HG02938 (cell line): Measurements from ENCODE around the gene ATRN.
"Not testable (repeated sequence)": the region's sequence is repeated elsewhere in the genome, so short reads cannot be mapped to it uniquely, and the experiment has no call there.

Experiments used
- ATAC-seq: cut with Tn5 transposase; IDR thresholded peaks from one replicate; pipeline ENCODE4 v1.9.1; 2021; ENCODE audit warnings: mild to moderate bottlenecking, moderate library complexity; ENCODE audit not compliant: unreplicated experiment

Gene ATRN

DNA sequence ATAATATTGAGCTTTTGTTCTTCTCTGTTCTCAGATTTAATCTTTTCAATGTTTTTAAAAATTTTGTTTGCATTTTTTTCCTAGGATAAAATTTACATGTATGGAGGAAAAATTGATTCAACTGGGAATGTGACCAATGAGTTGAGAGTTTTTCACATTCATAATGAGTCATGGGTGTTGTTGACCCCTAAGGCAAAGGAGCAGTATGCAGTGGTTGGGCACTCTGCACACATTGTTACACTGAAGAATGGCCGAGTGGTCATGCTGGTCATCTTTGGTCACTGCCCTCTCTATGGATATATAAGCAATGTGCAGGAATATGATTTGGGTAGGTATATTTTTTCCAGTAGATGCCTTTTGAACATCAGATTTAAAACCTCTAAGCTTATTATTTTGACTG is 89.8 kb downstream of the ATRN start:
- ATAC-seq = no peak

DNA sequence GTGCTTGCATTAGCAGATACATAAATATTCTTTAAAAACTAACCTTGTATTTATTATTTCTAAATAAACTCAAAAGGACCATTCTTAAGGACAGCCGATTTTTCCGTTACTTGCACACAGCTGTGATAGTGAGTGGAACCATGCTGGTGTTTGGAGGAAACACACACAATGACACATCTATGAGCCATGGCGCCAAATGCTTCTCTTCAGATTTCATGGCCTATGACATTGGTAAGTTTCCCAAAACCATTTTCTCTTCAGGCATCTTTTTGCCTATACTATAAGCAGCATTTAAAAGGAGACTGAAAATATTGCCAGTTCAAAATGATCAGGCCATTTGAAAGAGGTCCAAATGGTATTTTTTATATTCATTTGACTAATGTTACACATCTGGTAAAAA is 92.3 kb downstream of the ATRN start:
- no peak for ATAC-seq

GRCh38 chr20:3563548-3564177 is 92.8 kb downstream of the ATRN start:
- no peak for ATAC-seq

DNA sequence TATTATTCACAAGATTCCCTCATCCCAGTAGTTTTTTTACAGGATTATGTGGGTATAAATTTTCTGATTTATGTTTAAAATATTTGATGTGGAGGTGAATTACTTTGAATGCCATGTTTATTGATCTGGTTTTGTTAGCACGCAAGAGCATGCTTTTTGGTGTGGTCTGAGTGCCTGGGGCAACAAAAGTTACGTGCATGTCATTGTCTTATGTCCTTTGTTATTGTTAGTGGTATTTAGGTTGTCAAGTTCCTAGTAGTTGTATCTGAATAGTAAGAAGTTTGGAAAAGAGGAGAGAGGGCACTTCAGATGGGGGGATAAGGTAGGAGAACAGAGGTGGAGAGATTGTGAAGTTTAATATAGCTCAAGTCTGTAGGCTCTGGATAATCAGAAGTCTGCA is 95.0 kb downstream of the ATRN start:
- no peak for ATAC-seq

DNA sequence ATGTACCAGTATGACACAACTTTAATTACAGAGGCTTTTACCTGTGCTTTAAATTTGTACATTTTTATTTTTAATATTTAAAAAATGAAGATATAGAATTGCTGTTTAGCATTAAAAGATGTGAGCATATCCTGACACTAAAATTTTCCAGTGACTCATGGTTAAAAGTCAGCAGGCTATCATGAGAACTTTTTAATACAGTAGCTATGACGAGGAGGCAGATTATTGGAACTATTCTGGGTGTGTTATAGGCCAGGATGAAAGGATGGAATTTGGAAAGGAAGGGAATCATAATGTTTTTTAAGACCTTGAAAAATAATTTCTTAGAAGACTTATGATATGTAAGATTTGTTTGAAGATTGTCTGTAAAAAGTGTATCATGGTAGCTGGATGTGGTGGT is 101.3 kb downstream of the ATRN start:
- no peak for ATAC-seq

- no peak for ATAC-seq
These were observed 105.5 kb downstream of the ATRN start for GRCh38 chr20:3576363-3576762.

GRCh38 chr20:3577366-3577765 is 106.5 kb downstream of the ATRN start:
- ATAC-seq = no peak

DNA sequence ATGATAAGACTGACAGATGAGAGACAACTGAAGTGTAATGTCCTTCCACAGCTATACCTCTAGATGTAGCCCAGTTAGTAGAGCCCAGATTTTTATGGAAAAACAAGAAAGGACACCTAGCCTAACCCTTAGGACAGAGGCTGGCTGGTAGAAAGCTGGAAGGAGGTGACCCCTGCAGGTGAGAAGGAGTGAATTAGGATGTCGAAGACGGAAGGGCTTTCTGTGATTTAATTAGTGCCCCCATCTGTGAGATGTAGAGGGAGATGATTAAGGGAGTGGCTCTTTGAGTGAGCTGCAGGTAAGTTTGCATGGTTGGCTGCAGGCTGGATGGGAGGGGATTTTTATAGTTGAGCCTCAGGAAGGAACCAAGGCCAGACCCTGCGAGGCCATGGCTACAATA is 109.6 kb downstream of the ATRN start:
- ATAC-seq = no peak

DNA sequence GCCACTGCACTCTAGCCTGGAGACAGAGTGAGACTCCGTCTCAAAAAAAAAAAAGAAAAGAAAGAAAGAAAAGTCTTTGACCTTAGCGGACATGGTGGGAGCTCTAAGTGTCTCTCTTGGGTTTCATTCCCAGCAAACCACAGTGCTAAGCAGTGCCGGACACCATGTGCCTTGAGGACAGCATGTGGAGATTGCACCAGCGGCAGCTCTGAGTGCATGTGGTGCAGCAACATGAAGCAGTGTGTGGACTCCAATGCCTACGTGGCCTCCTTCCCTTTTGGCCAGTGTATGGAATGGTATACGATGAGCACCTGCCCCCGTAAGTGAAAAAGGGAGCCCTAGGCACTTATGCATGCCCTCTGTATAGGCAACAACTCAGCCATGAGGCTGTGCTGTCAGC is 112.9 kb downstream of the ATRN start:
- ATAC-seq = no peak

DNA sequence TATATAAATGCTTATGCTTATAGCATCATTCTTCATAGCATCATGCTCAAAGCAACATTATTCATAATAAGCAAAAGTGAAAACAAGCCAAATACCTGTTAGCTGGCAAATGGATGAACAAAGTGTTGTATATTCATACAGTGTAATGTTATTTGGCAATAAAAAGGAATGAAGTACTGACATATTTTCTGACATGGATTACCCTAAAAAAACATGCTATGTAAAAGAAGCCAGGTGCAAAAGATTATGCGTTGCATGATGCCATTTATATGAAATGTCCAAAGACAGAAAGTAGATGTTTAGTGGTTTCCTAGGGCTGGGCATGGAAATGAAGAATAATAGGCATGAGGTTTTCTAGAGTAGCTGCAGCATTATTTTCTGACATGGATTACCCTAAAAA is 115.3 kb downstream of the ATRN start:
- ATAC-seq = no peak

GRCh38 chr20:3590164-3590563 is 119.3 kb downstream of the ATRN start:
- no peak for ATAC-seq

DNA sequence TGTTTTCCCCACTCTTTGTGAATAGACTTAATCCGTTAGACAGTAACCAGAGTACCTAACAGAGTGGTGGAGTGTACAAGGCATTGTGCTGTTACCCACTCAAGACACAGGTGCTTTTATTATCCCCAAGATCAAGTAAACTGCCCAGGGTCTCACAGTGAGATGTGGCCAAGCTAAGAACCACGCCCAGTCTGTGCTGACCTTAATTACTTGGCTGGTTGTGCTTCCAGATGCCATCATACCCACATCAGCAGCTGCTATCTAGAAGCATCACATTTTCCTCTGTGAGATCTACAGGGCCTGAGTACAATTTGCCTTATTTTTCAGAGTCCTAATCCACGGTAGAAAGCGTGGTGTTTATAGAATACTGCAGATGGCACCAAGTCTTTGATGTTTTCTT is 122.1 kb downstream of the ATRN start:
- no peak for ATAC-seq

DNA sequence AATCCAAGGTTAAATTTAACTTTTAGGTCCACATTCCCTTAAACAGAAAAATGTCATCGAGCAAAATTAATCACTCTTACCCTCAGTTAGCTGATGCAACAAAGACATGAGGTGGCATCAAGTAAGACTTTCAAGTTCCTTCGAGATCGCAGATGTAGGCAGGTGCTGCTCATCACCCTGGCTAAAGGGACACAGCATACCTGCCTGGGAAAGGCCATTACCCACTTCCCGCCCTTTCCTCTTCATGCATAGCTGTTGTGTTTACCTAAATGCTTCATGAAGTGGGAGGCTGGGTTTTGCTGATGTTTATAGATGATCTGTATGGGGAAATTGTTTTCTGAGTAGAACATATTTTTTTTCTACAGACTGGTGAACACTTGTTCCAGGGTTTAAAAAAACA is 124.7 kb downstream of the ATRN start:
- ATAC-seq = no peak

- no peak for ATAC-seq
These were observed 132.3 kb downstream of the ATRN start for GRCh38 chr20:3603108-3603507.

DNA sequence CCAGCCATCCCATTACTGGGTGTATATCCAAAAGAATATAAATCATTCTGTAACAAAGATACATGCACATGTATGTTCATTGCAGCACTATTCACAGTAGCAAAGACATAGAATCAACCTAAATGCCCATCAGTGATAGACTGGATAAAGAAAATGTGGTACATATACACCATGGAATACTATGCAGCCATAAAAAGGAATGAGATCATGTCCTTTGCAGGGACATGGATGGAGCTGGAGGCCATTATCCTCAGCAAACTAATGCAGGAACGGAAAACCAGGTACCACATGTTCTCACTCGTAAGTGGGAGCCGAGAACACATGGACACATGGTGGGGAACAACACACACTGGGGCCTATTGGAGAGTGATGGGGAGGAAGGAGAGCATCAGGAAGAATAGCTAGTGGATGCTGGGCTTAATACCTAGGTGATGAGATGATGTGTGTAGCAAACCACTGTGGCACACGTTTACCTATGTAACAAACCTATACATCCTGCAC is 134.6 kb downstream of the ATRN start:
- not testable (repeated sequence) for ATAC-seq

DNA sequence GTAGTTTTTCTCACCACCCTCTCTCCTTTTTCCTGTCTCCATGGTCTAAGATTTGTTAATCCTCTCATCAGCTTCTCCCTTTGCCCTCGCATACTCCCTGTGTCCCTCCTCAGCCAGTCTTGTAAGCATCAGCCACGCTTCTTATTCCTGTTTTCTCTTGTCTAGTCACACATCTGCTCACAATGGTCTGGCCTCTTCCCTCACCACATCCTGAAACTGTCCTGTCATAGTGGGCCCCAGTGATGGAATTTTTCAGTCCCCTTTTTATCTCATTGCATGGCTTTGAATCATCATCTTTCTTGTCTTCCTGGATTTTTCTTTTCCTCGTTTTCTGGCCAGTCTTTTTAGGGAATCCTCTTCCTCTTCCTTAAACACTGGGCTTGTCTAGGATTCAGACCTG is 135.2 kb downstream of the ATRN start:
- no peak for ATAC-seq

DNA sequence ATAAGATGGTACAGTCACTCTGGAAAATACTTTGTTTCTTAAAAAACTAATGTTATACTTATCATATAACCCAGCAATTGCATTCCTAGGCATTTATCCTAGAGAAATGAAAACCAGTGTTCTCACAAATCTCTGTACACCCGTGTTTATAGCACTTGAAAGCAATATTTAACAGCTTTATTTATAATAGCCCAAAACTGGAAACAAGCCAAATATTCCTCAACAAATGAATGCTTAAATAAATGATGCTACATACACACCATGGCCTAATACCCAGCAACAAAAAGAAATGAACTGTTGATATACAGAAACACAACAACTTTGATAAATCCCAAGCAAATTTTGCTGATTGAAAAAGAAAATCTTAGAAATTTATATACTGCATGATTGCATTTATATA is 141.1 kb downstream of the ATRN start:
- ATAC-seq = no peak

- no peak for ATAC-seq
These were observed 142.2 kb downstream of the ATRN start for GRCh38 chr20:3612795-3613572.

DNA sequence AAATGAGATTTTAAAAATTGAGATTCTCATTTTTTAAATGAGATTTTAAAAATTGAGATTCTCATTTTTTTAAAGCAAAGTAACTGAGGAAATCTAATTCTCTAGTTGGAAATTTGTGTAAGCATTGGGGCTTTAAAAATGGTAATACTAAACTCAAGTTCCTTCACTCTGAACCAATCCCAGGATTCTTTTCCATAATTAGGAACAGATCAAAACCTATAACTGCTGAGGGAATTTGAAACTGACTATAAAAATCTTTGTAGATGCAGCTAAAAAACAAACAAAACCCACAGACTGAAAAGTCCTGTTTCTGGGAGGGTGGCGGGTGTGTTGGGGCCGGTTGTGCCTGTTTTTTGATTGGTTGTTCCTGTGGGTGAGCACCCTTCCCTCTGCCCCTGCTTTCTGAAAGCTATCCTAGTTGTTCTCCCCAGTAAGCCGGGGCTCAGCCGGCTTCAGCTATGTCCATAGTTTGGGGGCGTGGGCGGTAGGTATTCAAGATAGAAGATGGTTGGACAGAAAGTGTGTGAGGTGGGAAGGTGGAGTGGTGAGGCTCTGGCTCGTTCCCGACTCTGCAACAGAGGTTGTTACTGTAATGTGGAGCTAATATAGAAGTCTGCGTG is 143.1 kb downstream of the ATRN start:
- no peak for ATAC-seq

GRCh38 chr20:3614466-3614865 is 143.6 kb downstream of the ATRN start:
- ATAC-seq = no peak

- ATAC-seq = not testable (repeated sequence)
These were observed 144.5 kb downstream of the ATRN start for GRCh38 chr20:3615171-3615840.

DNA sequence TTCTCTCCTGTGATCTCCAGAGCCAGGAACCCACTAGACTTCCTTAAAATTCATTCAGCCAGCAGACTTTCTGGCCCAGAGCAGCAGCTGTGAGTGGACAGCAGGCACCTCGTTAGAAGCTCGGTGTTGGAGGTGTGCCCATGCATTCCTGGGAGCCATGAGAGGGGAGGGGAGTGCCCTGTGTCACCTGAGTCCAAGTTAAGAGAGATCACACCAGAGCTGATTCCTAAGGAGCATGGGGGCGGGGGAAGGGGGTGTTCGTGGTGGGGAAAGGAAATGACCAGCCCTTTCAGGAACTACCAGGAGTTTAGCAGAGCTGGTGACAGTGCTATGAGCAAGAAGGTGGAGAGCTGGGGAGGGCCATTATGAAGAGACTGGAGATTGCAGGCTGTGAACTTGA is 145.4 kb downstream of the ATRN start:
- ATAC-seq = no peak
